Endothelial cell of umbilical vein (primary cell): Measurements from ENCODE around the gene BUB3. TPM values are rescaled to one million over a fixed set of nuclear protein-coding genes. Genes with fewer than 3 reads are reported as not detected.

ENCODE experiments used
- BruUV-seq: library from RNA; stranded (reverse); fragments of 400-500 nt; replicated peaks from 2 replicates; lab custom pipeline; 2021; lab: Mats Ljungman, UMichigan
- CTCF ChIA-PET: fragments of 300-600, 350-600 bp; sonication (Branson Sonifier 250); formaldehyde crosslinking; loops from one replicate; lab custom pipeline; 2021; ENCODE audit warnings: antibody characterized with exemption, inconsistent platforms; lab: Charles Lee
- POLR2A ChIA-PET: fragments of 300-600, 350-600 bp; sonication (Branson Sonifier 250); formaldehyde crosslinking; loops from one replicate; lab custom pipeline; 2021; ENCODE audit warnings: antibody characterized with exemption, inconsistent platforms; lab: Charles Lee
- DNase-seq: peaks from one replicate; pipeline ENCODE4 v3.0.0-alpha.2; 2011; ENCODE audit warnings: low read depth, low spot score
- FAIRE-seq: peaks from 2 replicates; lab custom pipeline; 2011; peaks lifted over from hg19 to GRCh38; lab: Jason Lieb, UNC
- H2AFZ ChIP-seq: 2 replicates; pipeline ENCODE4 v1.6.0; 2012; ENCODE audit warnings: low read depth, low read length, control low read depth, inconsistent platforms
- H3K27ac ChIP-seq: 2 replicates; pipeline ENCODE4 v1.5.1; 2011; ENCODE audit warnings: low read depth, mild to moderate bottlenecking, control low read depth, low read length, moderate library complexity; ENCODE audit not compliant: insufficient read depth
- H3K27me3 ChIP-seq, 2 experiments: 2 replicates each; pipeline versions ENCODE4 v1.6.0 to v1.6.1; 2011; ENCODE audit warnings: low read length in 2 of 2, mixed read lengths in 1 of 2; ENCODE audit not compliant: control insufficient read depth in 2 of 2, insufficient read depth in 2 of 2
- H3K36me3 ChIP-seq, 2 experiments: 2 replicates in 1 of 2; 3 replicates in 1 of 2; pipeline ENCODE4 v1.5.1; 2011; ENCODE audit warnings: low read length in 2 of 2, mild to moderate bottlenecking in 1 of 2, moderate library complexity in 1 of 2; ENCODE audit not compliant: control insufficient read depth in 2 of 2, insufficient read depth in 2 of 2; ENCODE audit errors: extremely low read depth in 1 of 2
- H3K4me1 ChIP-seq: 3 replicates; pipeline ENCODE4 v1.5.1; 2011; ENCODE audit warnings: mild to moderate bottlenecking, low read length; ENCODE audit not compliant: control insufficient read depth, insufficient read depth; ENCODE audit errors: extremely low read depth
- H3K4me2 ChIP-seq: 2 replicates; pipeline ENCODE4 v1.6.1; 2011; ENCODE audit warnings: low read length, control low read depth, mixed read lengths; ENCODE audit not compliant: insufficient read depth
- H3K4me3 ChIP-seq, 3 experiments: fragments of 200-600 bp in 1 of 3; sonication (generic), shearing (Covaris generic) in 1 of 3; replicated peaks in 1 of 3; 2 replicates each; pipeline ENCODE4 v1.5.1; 2011 to 2016; ENCODE audit warnings: control low read depth in 3 of 3, low read length in 3 of 3, mild to moderate bottlenecking in 2 of 3, inconsistent platforms in 1 of 3, low read depth in 1 of 3, moderate library complexity in 1 of 3; ENCODE audit not compliant: insufficient read depth in 1 of 3
- H3K79me2 ChIP-seq: 2 replicates; pipeline ENCODE4 v1.6.0; 2012; ENCODE audit warnings: low read length, inconsistent platforms; ENCODE audit not compliant: control insufficient read depth, insufficient read depth
- H3K9ac ChIP-seq: replicated peaks from 2 replicates; pipeline ENCODE3; 2011; ENCODE audit warnings: low read length, control low read depth; ENCODE audit not compliant: insufficient read depth; ENCODE audit errors: extremely low read depth
- H3K9me1 ChIP-seq: replicated peaks from 3 replicates; pipeline ENCODE4 v1.6.0; 2011; ENCODE audit warnings: mild to moderate bottlenecking, low read length; ENCODE audit not compliant: control insufficient read depth, insufficient read depth; ENCODE audit errors: extremely low read depth
- H3K9me3 ChIP-seq: replicated peaks from 2 replicates; pipeline ENCODE4 v1.5.1; 2012; ENCODE audit warnings: low read length, inconsistent platforms; ENCODE audit not compliant: control insufficient read depth, insufficient read depth
- H4K20me1 ChIP-seq: replicated peaks from 2 replicates; pipeline ENCODE3; 2011; ENCODE audit warnings: mild to moderate bottlenecking, low read length; ENCODE audit not compliant: control insufficient read depth, insufficient read depth; ENCODE audit errors: extremely low read depth
- CTCF ChIP-seq, 2 donors: IDR thresholded peaks; 1 replicate in 1 of 2; 2 replicates in 1 of 2; pipeline ENCODE4 v1.5.1; 2011; ENCODE audit warnings: low read length in 2 of 2, mild to moderate bottlenecking in 2 of 2, moderate library complexity in 2 of 2, control low read depth in 1 of 2, inconsistent platforms in 1 of 2, low read depth in 1 of 2; ENCODE audit not compliant: insufficient read depth in 1 of 2; ENCODE audit errors: extremely low read depth in 1 of 2
- EZH2 ChIP-seq: IDR thresholded peaks from 2 replicates; pipeline ENCODE4 v1.6.1; 2012; ENCODE audit warnings: borderline replicate concordance, low read depth, mild to moderate bottlenecking, moderate library complexity, low read length, inconsistent platforms; ENCODE audit not compliant: severe bottlenecking
- FOS ChIP-seq: IDR thresholded peaks from 2 replicates; pipeline ENCODE4 v1.6.1; 2011; ENCODE audit warnings: mild to moderate bottlenecking, low read length, moderate library complexity, borderline replicate concordance; ENCODE audit not compliant: insufficient read depth
- GATA2 ChIP-seq: IDR thresholded peaks from 2 replicates; pipeline ENCODE4 v1.7.0; 2011; ENCODE audit warnings: low read depth, mild to moderate bottlenecking, moderate library complexity, mixed read lengths, low read length; ENCODE audit not compliant: insufficient read length, insufficient read depth
- JUN ChIP-seq: IDR thresholded peaks from 2 replicates; pipeline ENCODE4 v1.6.1; 2011; ENCODE audit warnings: borderline replicate concordance, low read depth; ENCODE audit not compliant: insufficient read length, insufficient read depth
- MAX ChIP-seq: IDR thresholded peaks from 2 replicates; pipeline ENCODE4 v1.6.1; 2011; ENCODE audit not compliant: insufficient read depth, insufficient read length
- MYC ChIP-seq: IDR thresholded peaks from one replicate; pipeline ENCODE4 v1.6.1; 2011; ENCODE audit warnings: mild to moderate bottlenecking, low read depth, low read length
- POLR2A ChIP-seq: IDR thresholded peaks from 2 replicates; pipeline ENCODE4 v1.6.1; 2012; ENCODE audit warnings: low read depth, mild to moderate bottlenecking, control low read depth, low read length
- POLR2AphosphoS5 ChIP-seq: IDR thresholded peaks from 2 replicates; pipeline ENCODE4 v1.6.1; 2012; ENCODE audit warnings: low read depth, mild to moderate bottlenecking, control low read depth, low read length, moderate library complexity; ENCODE audit not compliant: insufficient read depth
- dilution Hi-C: fragments of 300-500 bp; cut with MboI; formaldehyde crosslinking; loops from one replicate; pipeline ENCODE4 v1.15.0; 2019; ENCODE audit warnings: low sequenced_read_pairs; ENCODE audit not compliant: extremely low pct_ligation_motif_present
- intact Hi-C: fragments of 100-400 bp; cut with micrococcal nuclease; formaldehyde crosslinking; loops from one replicate; pipeline ENCODE4 v1.10.0; 2022
- polyA plus RNA-seq, 4 experiments: library from polyadenylated mRNA; depleted of rRNA in 3 of 4; stranded (reverse) in 3 of 4; unstranded in 1 of 4; fragments of >200 nt; gene quantifications; 2 replicates each; pipeline versions ENCODE4 v1.2.1 to v1.2.3, GENCODE V29; 2011 to 2012; ENCODE audit warnings: missing spikeins in 1 of 4
- total RNA-seq: library from RNA; stranded (reverse); gene quantifications from 2 replicates; pipeline ENCODE4 v1.2.3, GENCODE V29; 2021

BUB3 gene
- total and polyA plus RNA-seq, 2 donors (not counting 3 experiments of a cell fraction or from before 2014, with no cell fraction given), result 156 to 193 TPM

GRCh38 chr10:123136806-123137642 lies 17.2 kb upstream of the BUB3 start:
- Histone ChIP-seq H3K4me2 (no peak overlapping the region), H3K9me1 (no peaks in the 10 kb centered on the region), H4K20me1 (no peaks in the 10 kb centered on the region), H3K27ac (no peak overlapping the region), H3K4me3 (no peak overlapping the region), H3K9ac (no peak overlapping the region), H2AFZ (peak overlapping the region; percentile 32), H3K36me3 (no peaks in the 10 kb centered on the region), H3K79me2 (no peaks in the 10 kb centered on the region), H3K4me1 (peaks cover 10% of the 10 kb centered on the region), H3K9me3 (no peaks in the 10 kb centered on the region), H3K27me3 (peaks cover 87 to 99% of the 10 kb centered on the region in 2 experiments)
- intact Hi-C loops, result no loop called here
- CTCF ChIA-PET, result no interaction called here
- FAIRE-seq (no peak), DNase-seq (peak; percentile 27)
- no TSS peak for BruUV-seq
- TF ChIP-seq EZH2 (peak; percentile 71), MAX (no peak)
- dilution Hi-C loops, result no loop called here
- POLR2A ChIA-PET, result no interaction called here

- DNase-seq (no peak), FAIRE-seq (no peak)
- no peak overlapping the region for H3K4me2 ChIP-seq
- H3K27ac ChIP-seq, result no peak overlapping the region
- no peaks in the 10 kb centered on the region for H3K36me3 ChIP-seq
- no TSS peak for BruUV-seq
- peaks cover 89 to 100% of the 10 kb centered on the region in 2 experiments for H3K27me3 ChIP-seq
- H3K79me2 ChIP-seq, result no peaks in the 10 kb centered on the region
- H3K9me1 ChIP-seq, result no peaks in the 10 kb centered on the region
- H2AFZ ChIP-seq, result no peak overlapping the region
- TF ChIP-seq MAX (no peak), EZH2 (no peak), POLR2A (no peak), GATA2 (no peak), FOS (no peak), POLR2AphosphoS5 (no peak), JUN (no peak), CTCF (IDR thresholded peaks at IDR 0.05; ENCODE audit: extremely low read depth in 1 of 2, insufficient read depth in 1 of 2, low read depth in 1 of 2, low read length in 2 of 2) (no peak), MYC (no peak)
- H3K4me1 ChIP-seq, result peaks cover 3% of the 10 kb centered on the region
- H3K4me3 ChIP-seq, result no peak overlapping the region
- no peaks in the 10 kb centered on the region for H4K20me1 ChIP-seq
- CTCF ChIA-PET, result interaction anchor here (1.1 to 2.6 kb wide), 2 partner anchors 11 to 15 kb away, joined by 7 to 12 read pairs; partner anchors contain the start of gene BUB3
- intact Hi-C loops, result loop anchor here (1.0 kb wide), 1 partner anchor 9 kb away; the partner anchor contains the start of gene HMX2
- dilution Hi-C loops, result no loop called here
- no peaks in the 10 kb centered on the region for H3K9me3 ChIP-seq
- no peak overlapping the region for H3K9ac ChIP-seq
- POLR2A ChIA-PET, result no interaction called here
Measured at GRCh38 chr10:123139165-123139520, 15.1 kb upstream of the BUB3 start.
